ENCODE measurements around the gene RRAS2.
"Not testable (repeated sequence)": the region's sequence is repeated elsewhere in the genome, so short reads cannot be mapped to it uniquely, and the experiment has no call there.

The RRAS2 gene

DNA sequence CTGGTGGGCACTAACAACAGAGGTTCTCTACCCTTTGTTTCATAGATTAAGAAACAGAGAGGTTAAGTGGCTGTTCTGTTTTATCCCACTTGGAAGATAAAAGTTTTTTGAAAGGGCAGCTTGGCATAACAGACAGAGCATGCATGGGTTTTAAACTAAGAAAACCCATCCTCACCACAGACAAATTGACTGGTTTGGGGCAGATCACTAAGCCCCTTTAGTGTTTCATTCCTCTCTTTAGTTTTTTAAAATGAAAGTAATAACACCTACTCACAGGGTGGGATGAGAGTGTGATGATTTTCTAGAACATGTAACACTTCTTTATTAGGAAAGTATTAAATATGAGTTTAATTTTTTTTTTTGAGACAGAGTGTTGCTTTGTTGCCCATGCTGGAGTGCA lies 12.3 kb upstream of the RRAS2 start:
- no peak for DNase-seq (ENCODE audit: low read depth)

DNA sequence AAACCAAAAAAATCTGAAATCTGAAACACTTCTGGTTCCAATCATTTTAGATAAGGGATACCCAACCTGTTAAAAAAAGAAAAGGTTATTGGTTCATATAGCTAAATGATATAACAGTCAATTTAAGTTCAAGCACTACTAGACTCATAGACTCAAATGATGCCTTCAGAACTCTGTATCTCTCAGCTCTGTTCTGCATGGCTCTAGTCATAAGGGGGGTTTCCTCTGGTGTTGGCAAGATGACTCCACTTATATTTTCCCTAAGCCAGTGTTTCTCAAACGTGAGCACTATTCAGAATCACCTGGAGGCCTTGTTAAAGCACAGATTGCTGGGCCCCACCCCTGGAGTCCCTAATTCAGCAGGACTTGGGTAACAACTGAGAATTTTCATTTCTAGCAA lies 11.5 kb upstream of the RRAS2 start:
- DNase-seq (ENCODE audit: low read depth), result no peak

DNA sequence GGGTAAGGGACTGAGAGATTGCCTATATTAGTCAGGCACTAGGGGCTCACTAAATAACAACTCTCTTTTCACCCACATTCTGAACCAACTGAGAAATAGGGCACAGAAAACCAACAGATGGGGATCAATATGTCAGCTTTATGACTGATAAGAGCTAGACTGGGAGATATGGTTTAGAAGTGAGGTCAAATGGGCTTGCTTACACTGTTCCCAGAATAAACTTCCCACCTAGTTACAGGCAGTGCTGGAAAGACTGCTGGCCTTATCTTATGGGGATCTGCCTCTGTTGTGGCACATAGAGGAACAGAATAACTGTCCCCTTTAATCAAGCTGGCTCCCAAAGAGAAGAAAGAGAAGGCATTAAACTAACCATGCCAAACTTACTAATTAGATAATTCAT lies 10.6 kb upstream of the RRAS2 start:
- no peak for DNase-seq (ENCODE audit: low read depth)

DNA sequence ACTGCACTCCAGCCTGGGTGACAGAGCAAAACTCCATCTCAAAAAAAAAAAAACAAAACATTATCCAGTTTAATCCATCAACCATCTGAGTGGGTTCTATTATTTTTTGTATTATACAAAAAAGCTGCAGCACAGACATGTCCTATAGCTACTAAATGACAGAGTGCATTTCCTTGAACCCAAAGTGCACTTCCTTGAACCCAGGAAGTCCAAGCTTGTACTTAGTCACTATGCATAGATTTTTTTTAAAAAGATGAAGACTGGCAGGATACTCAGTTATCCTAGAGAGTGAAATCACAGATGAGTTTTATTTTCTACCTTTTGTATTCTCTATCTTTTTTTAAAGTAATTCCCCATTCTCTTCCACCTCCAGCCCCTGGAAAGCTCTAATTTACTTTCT lies 8.0 kb upstream of the RRAS2 start:
- no peak for DNase-seq (ENCODE audit: low read depth)

DNA sequence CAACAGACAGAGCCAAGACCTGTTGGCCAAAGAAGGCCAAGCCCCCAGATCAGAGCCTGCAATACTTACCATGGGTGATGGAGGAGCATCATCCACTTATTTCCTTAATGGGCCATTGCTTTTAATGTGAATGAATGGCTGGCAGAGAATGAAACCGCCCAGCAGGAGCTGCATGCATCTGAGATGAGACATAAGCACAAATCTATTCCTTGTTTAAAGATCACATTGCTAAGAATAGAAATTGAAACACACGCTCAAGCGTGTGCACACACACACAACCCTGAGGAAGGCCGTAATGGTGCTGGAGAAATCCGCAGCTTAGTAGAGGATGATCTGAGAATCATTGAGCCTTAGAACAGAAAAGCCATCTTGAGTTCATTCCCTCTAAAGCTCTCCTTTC lies 5.3 kb upstream of the RRAS2 start:
- no peak for DNase-seq (ENCODE audit: low read depth)

DNA sequence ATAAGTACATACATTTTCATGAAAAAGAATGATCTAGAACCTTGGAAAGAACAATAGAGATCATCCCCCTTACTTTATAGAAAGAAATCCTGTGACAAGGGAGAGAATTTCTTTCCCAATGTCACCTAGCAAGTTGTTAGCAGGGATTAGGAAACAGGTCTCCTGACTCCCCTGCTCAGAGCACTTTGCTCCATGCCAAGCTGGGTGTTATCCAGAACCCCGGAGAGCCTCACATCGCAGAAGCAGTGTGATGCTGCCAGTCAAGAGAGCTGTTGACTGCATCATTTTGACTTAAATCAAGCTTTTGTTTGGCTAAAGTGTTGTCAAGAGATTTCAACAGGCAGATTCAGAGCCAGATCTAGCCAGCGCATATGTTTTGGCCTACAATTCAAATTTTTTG lies 3.6 kb upstream of the RRAS2 start:
- no peak for DNase-seq (ENCODE audit: low read depth)

DNA sequence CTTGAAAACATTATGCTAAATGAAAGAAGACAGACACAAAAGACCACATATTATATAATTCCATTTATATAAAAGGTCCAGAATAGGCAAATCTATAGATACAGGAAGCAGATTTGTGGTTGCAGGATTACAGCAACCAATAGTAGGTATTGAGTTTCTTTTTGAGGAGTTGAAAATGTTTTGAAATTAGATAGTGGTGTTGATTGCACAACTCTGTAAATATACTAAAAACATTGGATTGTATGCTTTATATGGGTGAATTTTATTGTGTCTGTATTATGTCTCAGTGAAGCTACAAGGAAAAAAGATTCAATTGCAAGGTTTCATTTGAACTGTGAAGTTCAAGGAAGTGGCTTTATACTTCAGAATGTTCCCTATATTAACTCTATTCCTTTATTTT lies 3.0 kb upstream of the RRAS2 start:
- DNase-seq (ENCODE audit: low read depth), result no peak

DNA sequence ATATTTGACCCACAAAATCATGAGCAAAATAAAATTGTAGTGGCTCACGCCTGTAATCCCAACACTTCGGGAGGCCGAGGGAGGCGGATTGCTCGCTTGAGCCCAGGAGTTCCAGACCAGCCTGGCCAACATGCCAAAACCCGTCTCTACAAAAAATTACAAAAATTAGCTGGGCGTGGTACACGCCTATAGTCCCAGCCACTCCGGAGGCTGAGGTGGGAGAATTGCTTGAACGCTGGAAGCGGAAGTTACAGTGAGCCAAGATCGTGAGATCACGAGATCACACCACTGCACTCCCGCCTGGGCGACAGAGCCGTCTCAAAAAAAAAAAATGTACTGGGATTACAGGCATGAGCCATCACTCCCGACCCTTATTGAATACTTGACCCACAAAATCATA lies 2.0 kb upstream of the RRAS2 start:
- DNase-seq (ENCODE audit: low read depth), result no peak

DNA sequence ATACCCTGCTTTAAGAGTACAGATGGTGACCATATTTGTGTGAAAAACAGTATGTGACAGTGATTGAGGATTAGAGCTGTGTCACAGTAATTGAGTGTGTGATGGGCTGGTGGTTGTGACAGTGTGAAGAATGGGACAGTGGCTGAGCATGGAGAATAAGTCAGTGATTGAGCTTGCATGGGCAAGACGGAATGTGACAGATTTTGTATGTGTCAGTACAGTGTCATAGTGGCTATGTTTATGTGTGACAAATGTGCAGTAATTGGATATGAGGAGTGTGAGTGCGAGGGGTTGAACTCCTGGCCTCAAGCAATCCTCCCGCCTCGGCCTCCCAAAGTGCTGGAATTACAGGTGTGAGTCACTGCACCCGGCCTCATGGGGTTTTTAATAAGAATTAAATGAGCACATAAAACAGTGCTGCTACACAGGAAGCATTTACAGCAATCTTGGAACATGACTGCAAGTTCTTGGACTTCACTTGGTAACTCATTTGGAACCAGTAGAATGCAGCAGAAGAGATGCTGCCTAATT lies 583 bp upstream of the RRAS2 start:
- no peak for DNase-seq (ENCODE audit: low read depth)

DNA sequence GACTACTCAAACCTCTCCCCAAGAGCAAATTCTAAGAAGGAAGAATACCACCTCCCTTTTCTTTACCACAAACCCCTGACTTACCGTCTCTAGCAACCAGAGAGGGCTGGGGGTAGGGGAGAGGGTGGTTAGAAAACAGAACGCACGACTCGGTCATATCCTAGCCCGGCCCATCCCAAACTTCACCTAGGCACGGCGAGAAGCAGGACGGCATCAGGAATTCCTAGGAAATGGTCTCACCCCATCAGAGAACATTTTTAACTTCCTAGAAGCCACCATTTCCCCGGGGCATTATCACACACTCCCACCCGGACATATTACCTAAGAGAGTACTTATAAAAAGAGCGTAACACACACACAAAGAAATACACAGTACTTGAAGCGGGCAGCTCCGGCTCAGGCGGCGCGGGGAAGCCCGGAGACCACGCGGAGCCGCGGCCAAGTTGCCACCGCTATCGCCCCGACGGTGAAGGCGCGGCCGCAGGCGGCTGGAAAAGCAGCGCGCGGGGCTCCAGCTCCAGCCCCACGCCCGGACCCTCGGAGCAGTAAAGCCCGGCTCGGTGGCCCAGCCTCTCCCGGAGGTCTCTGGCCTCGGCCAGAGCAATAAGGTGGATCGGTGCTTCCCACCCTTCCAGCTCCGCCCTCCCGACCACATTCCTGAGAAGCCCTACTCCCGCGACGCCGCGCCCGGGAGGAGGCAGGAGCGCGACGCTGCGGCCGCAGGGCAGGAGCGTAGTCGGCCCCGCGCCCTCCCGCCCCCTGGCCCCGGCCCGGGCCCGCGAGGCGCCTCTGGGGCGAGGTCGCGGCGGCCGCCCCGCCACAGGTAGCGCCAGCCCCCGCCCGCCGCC lies 878 bp downstream of the RRAS2 start:
- DNase-seq (ENCODE audit: low read depth), result no peak

DNA sequence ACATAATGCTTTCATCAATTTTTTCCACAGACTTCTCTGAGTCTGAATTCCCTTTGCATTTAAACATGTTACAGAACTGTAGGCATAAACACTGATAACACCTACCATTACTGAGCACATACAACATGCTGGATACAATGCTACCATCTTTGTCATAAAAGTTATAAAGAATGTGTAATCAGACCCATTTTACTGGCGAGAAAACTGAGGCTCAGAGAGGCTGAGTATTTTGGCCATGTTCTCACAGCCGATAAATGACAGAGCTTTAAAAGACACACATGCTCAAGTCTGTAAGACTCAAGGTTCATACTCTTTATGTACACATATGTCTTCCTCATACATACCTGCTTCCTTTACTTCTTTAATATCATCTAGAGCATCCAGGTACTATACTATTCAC lies 2.6 kb downstream of the RRAS2 start:
- no peak for DNase-seq (ENCODE audit: low read depth)

DNA sequence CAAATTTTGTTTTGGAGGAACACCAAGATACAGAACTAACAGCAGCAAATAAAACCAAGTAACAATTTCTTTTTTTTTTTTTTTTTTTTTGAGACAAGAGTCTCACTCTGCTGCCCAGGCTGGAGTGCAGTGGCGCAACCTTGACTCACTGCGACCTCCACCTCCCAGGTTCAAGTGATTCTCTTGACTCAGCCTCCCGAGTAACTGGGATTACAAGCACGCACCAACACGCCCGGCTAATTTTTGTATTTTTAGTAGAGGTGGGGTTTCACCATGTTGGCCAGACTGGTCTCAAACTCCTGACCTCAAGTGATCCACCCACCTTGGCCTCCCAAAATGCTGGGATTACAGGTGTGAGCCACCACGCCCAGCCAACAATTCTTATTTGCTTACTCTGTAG lies 4.4 kb downstream of the RRAS2 start:
- not testable (repeated sequence) for DNase-seq (ENCODE audit: low read depth)

DNA sequence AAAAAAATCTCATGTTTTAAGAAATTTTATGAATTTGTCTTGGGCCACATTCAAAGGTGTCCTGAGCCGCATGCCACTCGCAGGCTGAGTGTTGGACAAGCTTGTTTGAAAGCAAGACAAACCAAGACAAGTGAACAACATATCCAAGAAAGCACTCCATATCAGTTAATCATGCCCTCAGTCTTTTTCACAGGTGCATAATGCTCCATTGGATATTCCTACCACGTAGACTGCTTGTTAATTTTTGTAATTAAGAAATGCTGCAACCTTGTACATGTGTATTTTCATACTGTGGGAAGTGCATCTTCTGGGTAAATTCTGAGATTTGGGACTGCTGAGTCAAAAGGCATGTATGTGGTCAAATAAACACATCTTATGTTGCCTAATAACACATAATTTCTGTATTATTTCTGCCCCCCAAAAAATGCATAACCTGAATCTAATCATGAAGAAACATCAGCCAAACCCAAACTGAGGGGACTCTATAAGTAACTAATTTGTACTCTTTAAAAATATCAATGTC lies 8.2 kb downstream of the RRAS2 start:
- DNase-seq (ENCODE audit: low read depth), result no peak

DNA sequence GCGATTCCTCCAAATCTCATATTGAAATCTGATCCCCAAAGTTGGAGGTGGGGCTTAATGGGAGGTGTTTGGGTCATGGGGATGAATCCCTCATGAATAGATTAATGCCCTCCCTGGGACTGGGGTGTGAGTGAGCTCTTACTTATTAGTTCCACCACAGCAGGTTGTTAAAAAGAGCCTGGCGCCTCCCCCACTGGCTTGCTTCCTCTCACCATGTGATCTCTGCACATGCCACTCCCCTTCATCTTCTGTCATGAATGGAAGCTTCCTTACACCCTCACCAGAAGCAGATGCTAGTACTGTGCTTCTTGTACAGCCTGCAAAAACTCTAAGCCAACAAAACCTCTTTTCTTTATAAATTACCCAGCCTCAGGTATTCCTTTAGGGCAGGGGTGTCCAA lies 8.8 kb downstream of the RRAS2 start:
- DNase-seq (ENCODE audit: low read depth), result no peak

DNA sequence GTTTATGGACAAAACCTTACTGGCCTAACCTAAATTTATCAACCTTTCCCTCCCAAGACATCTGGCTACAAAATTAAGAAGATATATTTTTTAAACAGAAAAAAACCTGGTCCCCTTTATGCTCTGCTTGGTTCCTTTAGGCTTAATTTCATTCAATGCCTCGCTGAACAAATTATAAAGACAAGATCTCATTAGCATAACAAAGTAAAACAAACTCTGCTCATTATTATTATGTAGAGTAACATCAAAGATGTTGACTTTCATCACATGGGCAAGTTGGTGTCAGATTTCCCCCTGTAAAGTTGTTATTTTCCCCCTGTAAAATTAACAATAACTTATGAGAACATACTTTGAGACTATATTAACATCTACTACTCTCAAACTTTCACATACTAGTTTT lies 11.0 kb downstream of the RRAS2 start:
- DNase-seq (ENCODE audit: low read depth), result no peak

DNA sequence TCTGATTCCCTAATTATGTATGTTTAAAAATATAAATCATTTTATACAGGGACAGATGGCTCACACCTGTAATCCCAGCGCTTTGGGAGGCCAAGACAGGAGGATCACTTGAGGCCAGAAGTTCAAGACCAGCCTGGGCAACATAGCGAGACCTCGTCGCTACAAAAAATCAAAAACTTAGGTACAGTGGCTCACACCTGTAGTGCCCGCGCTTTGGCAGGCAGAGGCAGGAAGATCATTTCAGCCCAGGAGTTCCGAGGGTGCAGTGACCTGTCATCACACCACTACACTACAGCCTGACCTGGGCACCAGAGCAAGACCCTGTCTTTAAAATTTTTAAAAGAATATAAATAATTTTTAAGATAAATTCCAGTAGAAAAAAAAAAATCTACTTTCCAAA lies 11.5 kb downstream of the RRAS2 start:
- no peak for DNase-seq (ENCODE audit: low read depth)

DNA sequence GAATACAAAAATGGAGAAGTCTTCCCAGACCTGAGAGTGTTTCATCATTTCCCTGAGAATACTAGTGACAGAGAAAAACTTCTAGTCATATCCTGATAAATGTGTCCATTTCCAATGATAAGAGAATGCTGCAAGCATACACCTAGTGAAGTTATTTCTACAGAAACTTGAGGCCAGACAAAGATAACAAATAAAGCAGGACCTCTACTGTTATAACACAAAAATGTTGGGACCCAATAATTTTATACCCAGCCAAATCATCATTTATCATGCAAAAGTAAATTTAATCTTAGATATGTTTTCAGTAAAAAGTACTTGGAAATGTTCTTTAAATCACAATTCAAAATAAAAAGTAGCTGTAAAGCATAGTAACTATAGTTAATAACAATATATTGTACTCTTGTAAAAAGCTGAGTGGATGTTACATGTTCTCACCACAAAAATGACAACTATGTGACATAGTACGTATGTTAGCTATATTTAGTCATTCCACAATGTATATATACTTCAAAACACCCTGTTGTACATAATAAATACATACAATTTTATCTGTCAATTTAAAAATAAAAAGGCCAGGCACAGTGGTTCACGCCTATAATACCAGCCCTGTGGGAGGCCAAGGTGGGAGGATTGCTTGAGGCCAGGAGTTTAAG lies 12.6 kb downstream of the RRAS2 start:
- DNase-seq (ENCODE audit: low read depth), result no peak

DNA sequence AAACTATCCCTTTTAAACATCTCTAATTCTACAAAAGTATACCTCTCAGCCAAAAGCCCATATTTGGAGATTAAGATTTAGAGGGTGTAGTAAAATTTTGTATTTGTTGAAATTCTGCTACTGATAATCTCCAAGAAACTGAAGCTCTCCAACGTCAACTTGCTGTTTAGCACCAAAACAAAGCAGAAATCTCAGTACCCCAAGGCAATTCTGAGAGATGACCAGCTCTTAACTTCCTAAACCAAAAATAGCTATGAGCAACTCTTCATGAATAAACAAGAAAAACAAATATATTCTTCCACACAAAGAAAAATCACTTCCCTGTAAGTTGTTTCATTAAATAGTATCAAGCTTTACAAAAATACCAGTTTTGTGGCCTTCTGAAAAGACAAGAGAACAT lies 13.3 kb downstream of the RRAS2 start:
- DNase-seq (ENCODE audit: low read depth), result no peak

DNA sequence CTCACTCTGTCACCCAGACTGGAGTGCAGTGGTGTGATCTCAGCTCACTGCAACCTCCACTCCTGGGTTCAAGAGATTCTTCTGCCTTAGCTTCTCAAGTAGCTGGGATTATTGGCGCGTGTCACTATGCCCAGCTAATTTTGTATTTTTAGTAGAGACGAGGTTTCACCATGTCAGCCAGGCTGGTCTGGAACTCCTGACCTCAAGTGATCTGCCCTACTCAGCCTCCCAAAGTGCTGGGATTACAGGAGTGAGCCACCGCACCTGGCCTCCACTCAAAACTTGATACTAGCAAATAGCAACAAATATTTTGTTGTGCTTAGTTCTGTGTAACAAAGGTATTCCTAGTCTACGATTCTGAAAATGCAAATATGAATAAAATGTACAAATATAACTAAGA lies 14.0 kb downstream of the RRAS2 start:
- DNase-seq (ENCODE audit: low read depth), result not testable (repeated sequence)

DNA sequence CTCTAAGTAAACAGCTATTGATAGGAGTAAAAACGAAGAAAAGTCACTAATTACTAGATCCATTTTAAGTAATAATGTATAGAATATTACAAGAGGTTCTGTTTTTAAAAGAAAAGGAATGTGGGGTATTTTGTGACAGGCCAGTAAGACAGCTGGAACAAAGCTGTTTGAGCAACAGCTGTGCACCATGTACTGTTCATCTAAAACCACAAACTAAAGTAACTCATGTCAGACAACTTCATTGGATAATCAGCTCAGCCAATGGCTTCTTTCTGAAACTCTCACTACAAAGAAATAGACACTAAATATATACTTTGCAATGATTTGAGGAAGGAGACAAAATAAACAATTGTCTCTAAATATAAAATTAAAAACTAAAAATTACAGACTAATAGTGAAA lies 16.1 kb downstream of the RRAS2 start:
- no peak for DNase-seq (ENCODE audit: low read depth)

DNA sequence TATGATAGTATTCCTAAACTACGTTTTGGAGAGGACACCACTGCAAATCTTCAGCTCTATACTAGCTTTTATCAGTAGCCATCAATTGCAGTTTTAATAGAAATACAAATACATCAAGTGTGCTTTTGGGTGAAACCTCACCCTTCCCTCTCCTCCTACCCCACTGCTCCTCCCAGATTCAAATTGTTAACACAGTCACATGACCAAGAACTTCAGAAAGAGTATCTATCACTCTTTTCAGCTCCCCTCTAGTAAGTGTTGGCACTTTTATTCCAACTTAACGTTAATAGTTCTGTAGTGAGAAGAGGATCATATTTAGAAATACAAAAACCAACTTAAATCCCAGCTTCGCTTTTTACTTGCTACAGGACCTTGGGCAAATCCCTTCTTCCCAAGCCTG lies 17.0 kb downstream of the RRAS2 start:
- no peak for DNase-seq (ENCODE audit: low read depth)

DNA sequence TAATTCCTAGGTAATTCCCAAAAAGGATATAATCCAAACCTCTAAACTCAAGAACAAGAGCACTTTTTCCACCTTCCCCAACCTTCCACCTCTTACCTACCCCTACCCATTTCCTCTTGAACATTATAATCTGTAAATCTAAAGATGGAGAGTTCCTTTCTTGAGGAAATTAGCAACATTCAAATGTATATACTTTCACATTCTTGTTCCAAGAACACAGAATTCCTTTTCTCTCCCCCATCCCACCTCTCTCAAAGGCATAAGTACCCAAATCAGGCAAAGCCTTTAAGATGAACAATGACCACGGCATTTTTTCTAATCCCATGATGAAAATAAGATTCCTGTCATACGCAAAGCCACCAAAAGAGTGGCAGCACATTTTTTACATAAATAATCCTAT lies 18.3 kb downstream of the RRAS2 start:
- no peak for DNase-seq (ENCODE audit: low read depth)

DNA sequence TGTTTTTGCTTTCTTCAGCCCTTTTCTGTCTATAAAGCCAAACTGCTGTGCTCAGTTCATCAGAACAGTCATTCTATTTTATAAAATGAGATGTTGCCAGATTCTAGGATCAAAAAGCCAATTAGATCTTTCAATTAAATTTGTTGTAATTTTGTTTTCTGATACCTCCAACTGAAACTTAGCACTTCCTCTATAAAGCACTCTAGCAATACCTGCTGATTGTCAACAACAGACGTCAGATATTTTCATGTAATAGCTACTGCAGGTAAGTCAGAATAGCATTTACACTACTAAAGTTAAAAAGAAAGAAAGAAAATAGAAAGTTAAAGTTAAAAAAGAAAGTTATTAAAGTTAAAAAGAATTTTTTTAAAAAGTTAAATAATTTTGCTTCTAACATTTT lies 19.6 kb downstream of the RRAS2 start:
- DNase-seq (ENCODE audit: low read depth), result no peak
